ENCODE results near the gene RASGEF1B. TPM values are rescaled to one million over a fixed set of nuclear protein-coding genes. Genes with fewer than 3 reads are reported as not detected.

RASGEF1B gene
- total and polyA plus RNA-seq, 9 of the 15 experiments (the other 6 are each of a cell fraction or from before 2014, with no cell fraction given): 0.04 to 0.57 (median 0.22) TPM

DNA sequence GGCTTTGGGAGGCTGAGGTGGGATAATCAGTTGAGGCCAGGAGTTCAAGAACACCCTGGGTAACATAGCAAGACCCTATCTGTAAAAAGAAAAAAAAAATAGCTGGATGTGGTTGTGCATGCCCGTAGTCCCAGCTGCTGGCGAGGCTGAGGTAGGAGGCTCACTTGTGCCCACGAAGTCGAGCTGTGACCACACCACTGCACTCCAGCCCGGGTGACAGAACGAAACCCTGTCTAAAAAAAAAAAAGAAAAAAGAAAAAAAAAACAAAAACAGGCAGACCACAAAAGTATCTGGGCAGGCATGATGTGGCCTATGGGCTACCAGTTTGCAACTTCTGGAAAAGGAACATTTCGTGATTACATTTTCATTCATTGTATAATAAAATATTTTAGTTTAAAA, 38.1 kb upstream of the RASGEF1B start (continued):
- TF ChIP-seq NR2C1 (IDR thresholded peaks at IDR 0.05) (no peak), NR2C1 (tag; IDR thresholded peaks at IDR 0.05) (no peak), KLF1 (tag; IDR thresholded peaks at IDR 0.05) (no peak)

DNA sequence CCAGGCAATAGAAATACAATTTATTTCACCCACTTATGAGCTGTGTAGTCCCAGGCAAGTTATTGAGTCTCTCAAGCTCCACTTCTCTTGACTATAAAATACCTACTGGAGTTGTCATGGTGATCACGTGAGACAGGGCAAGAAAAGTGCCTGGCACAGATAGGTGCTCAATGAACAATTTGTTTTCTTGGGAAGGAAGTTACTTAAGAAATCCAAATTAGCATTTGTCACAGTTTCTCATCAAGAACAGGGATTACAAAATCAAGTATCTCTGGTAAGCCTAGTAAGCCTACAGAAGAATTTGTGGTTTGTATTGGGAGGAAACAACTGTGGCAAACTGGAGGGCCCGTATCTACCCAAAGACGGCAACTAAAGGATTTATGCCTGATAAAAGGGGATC, 37.5 kb upstream of the RASGEF1B start:
- Histone ChIP-seq H2AFZ (ENCODE audit: low read depth, low read length) (no peak overlapping the region), H3K27ac (ENCODE audit: extremely low read depth, low read depth, low read length) (no peak overlapping the region), H3K4me3 (no peak overlapping the region), H4K20me1 (replicated peaks; ENCODE audit: control insufficient read depth, insufficient read depth, low read length) (no peaks in the 10 kb centered on the region; the same call in 1 of the 2 replicates), H3K79me2 (ENCODE audit: control insufficient read depth, insufficient read depth, low read length) (no peaks in the 10 kb centered on the region), H3K4me2 (ENCODE audit: insufficient read depth, low read length) (no peak overlapping the region), H3K27me3 (ENCODE audit: control insufficient read depth in 2 of 2, insufficient read depth in 2 of 2, low read length in 2 of 2) (peaks cover 0 to 4% of the 10 kb centered on the region in 2 experiments; a peak in 1 of 5 replicates), H3K9ac (ENCODE audit: insufficient read depth in 1 of 2, low read depth in 2 of 2, low read length in 2 of 2) (no peak overlapping the region), H3K9me3 (replicated peaks; ENCODE audit: control insufficient read depth, insufficient read depth, low read depth, low read length) (no peaks in the 10 kb centered on the region), H3K4me1 (replicated peaks in 1 of 2; ENCODE audit: control insufficient read depth in 2 of 2, insufficient read depth in 2 of 2, low read length in 2 of 2) (no peaks in the 10 kb centered on the region), H3K9me1 (ENCODE audit: control insufficient read depth, insufficient read depth, low read length) (no peaks in the 10 kb centered on the region), H3K36me3 (ENCODE audit: control insufficient read depth, insufficient read depth, low read length) (no peaks in the 10 kb centered on the region)
- POLR2A ChIA-PET: no interaction called here
- CTCF ChIA-PET (ENCODE audit: low intra/inter-chr PET ratio): no interaction called here
- DNase-seq (ENCODE audit: extremely low read depth in 1 of 4, low spot score in 3 of 4) (no peak), ATAC-seq (no peak), FAIRE-seq (no peak)
- WGBS (ENCODE audit: insufficient coverage, low coverage, missing lambda C conversion rate): 3% methylated on average over 3 of the region's 3 CpGs
- in situ Hi-C loops (cut with MboI): no loop called here
- BruUV-seq (replicated peaks): no TSS peak
- intact Hi-C loops (cut with micrococcal nuclease): no loop called here
- TF ChIP-seq TGIF2 (CRISPR knock-in tag; IDR thresholded peaks at IDR 0.05) (no peak), DMBX1 (CRISPR knock-in tag; IDR thresholded peaks at IDR 0.05; ENCODE audit: borderline replicate concordance) (no peak), ZNF696 (CRISPR knock-in tag; conservative IDR thresholded peaks at IDR 0.05) (no peak), TAF1 (IDR thresholded peaks at IDR 0.05; ENCODE audit: control insufficient read depth, extremely low read depth, insufficient read depth, low read length, severe bottlenecking) (no peak), ZNF121 (CRISPR knock-in tag; conservative IDR thresholded peaks at IDR 0.05) (no peak), TOE1 (IDR thresholded peaks at IDR 0.05; ENCODE audit: borderline replicate concordance) (no peak), TOE1 (CRISPR knock-in tag; IDR thresholded peaks at IDR 0.05; ENCODE audit: borderline replicate concordance, low read depth) (no peak), MYNN (IDR thresholded peaks at IDR 0.05) (no peak), MYNN (CRISPR knock-in tag; IDR thresholded peaks at IDR 0.05) (no peak)
- TF ChIP-seq, protein P1, sequence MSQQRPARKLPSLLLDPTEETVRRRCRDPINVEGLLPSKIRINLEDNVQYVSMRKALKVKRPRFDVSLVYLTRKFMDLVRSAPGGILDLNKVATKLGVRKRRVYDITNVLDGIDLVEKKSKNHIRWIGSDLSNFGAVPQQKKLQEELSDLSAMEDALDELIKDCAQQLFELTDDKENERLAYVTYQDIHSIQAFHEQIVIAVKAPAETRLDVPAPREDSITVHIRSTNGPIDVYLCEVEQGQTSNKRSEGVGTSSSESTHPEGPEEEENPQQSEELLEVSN (IDR thresholded peaks at IDR 0.05; ENCODE audit: borderline replicate concordance in 1 of 2, extremely low read depth in 1 of 2, insufficient read depth in 1 of 2, insufficient read length in 1 of 2, low read depth in 1 of 2, low read length in 1 of 2, poor library complexity in 1 of 2, severe bottlenecking in 1 of 2): no peak
- TF ChIP-seq, protein P2, sequence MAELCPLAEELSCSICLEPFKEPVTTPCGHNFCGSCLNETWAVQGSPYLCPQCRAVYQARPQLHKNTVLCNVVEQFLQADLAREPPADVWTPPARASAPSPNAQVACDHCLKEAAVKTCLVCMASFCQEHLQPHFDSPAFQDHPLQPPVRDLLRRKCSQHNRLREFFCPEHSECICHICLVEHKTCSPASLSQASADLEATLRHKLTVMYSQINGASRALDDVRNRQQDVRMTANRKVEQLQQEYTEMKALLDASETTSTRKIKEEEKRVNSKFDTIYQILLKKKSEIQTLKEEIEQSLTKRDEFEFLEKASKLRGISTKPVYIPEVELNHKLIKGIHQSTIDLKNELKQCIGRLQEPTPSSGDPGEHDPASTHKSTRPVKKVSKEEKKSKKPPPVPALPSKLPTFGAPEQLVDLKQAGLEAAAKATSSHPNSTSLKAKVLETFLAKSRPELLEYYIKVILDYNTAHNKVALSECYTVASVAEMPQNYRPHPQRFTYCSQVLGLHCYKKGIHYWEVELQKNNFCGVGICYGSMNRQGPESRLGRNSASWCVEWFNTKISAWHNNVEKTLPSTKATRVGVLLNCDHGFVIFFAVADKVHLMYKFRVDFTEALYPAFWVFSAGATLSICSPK (IDR thresholded peaks at IDR 0.05; ENCODE audit: borderline replicate concordance): no peak
- TF ChIP-seq, protein P3, sequence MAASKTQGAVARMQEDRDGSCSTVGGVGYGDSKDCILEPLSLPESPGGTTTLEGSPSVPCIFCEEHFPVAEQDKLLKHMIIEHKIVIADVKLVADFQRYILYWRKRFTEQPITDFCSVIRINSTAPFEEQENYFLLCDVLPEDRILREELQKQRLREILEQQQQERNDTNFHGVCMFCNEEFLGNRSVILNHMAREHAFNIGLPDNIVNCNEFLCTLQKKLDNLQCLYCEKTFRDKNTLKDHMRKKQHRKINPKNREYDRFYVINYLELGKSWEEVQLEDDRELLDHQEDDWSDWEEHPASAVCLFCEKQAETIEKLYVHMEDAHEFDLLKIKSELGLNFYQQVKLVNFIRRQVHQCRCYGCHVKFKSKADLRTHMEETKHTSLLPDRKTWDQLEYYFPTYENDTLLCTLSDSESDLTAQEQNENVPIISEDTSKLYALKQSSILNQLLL (CRISPR knock-in tag; IDR thresholded peaks at IDR 0.05; ENCODE audit: borderline replicate concordance): no peak
- TF ChIP-seq, protein P4, sequence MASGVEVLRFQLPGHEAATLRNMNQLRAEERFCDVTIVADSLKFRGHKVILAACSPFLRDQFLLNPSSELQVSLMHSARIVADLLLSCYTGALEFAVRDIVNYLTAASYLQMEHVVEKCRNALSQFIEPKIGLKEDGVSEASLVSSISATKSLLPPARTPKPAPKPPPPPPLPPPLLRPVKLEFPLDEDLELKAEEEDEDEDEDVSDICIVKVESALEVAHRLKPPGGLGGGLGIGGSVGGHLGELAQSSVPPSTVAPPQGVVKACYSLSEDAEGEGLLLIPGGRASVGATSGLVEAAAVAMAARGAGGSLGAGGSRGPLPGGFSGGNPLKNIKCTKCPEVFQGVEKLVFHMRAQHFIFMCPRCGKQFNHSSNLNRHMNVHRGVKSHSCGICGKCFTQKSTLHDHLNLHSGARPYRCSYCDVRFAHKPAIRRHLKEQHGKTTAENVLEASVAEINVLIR (CRISPR knock-in tag; IDR thresholded peaks at IDR 0.05): no peak

All from K562 (cell line).